Psoas muscle (tissue), 8 donors: Measurements from ENCODE around the gene MGST2. TPM values are rescaled to one million over a fixed set of nuclear protein-coding genes. Genes with fewer than 3 reads are reported as not detected.

Experiments used
- ATAC-seq, 4 donors: fragments of 200-7000 bp; cut with Tn5 transposase; one replicate each; pipeline ENCODE4 v1.9.1; 2020; ENCODE audit warnings: moderate library complexity in 3 of 4, mild to moderate bottlenecking in 2 of 4
- DNase-seq, 2 donors: peaks; one replicate each; pipeline ENCODE4 v3.0.0-alpha.2; 2020
- H3K27ac ChIP-seq: fragments of 200-600 bp; one replicate; pipeline ENCODE4 v1.8.0; 2022
- H3K27me3 ChIP-seq, 3 donors: fragments of 200-600 bp in 1 of 3; one replicate each; pipeline versions ENCODE4 v1.6.1 to v1.8.0; 2013 to 2022; ENCODE audit warnings: low read length in 2 of 3, mild to moderate bottlenecking in 2 of 3, moderate library complexity in 1 of 3; ENCODE audit not compliant: insufficient read depth in 3 of 3
- H3K36me3 ChIP-seq, 2 donors: fragments of 200-600 bp in 1 of 2; one replicate each; pipeline versions ENCODE4 v1.6.1 to v1.8.0; 2013 to 2022; ENCODE audit warnings: low read depth in 1 of 2, mild to moderate bottlenecking in 1 of 2, moderate library complexity in 1 of 2; ENCODE audit not compliant: insufficient read depth in 1 of 2
- H3K4me1 ChIP-seq: fragments of 200-600 bp; one replicate; pipeline ENCODE4 v1.8.0; 2022
- H3K4me3 ChIP-seq: fragments of 200-600 bp; one replicate; pipeline ENCODE4 v1.8.0; 2022; ENCODE audit warnings: mild to moderate bottlenecking
- H3K9me3 ChIP-seq: fragments of 200-600 bp; one replicate; pipeline ENCODE4 v1.8.0; 2022
- CTCF ChIP-seq: fragments of 200-600 bp; IDR thresholded peaks from one replicate; pipeline ENCODE4 v1.8.0; 2022; ENCODE audit warnings: antibody characterized with exemption
- WGBS, 3 donors: extraction: QIAGEN DNeasy Blood & Tissue Kit; methylation state at CpG; one replicate each; pipeline versions ENCODE4 v1.1.6 to v1.1.7; 2013; 5-methylcytosine and 5-hydroxymethylcytosine counted together
- intact Hi-C, 2 donors: fragments of 100-400 bp; cut with DNase I; formaldehyde crosslinking; loops; one replicate each; pipeline versions ENCODE4 v1.11.0 to v1.14.2; 2022
- polyA plus RNA-seq, 3 donors: library from polyadenylated mRNA; stranded (reverse); fragments of 200-250 nt; gene quantifications; one replicate each; pipeline ENCODE4 v1.2.3, GENCODE V29; 2013
- total RNA-seq, 4 donors: library from RNA; stranded (reverse); fragmentation: NEBNext Ultra II Directional in 2 of 4; extraction: Animal tissue kit (Norgen Biotek cat#: 25700) in 2 of 4; gene quantifications; one replicate each; pipeline versions ENCODE4 v1.2.1 to v1.2.4, GENCODE V29; 2021 to 2023
- donor health status: healthy with polysubstance abuse.
- donor health status: DM: no; HTN: no; CAD: no; lungs with moderate emphysema.
- donor health status: Bipolar disorder and iron deficiency.
- donor health status: healthy.
- donor health status: DM: yes; HTN: yes; CAD: no.
- donor health status: DM: no; HTN: no; CAD: no.
- donor health status: DM: no; HTN: no; CAD: no.
- donor health status: DM: yes; HTN: yes; CAD: no.

MGST2 gene
- total and polyA plus RNA-seq, 7 donors = 18.2 to 56.2 (median 46.8) TPM

- Histone ChIP-seq H3K9me3 (no peaks in the 10 kb centered on the region), H3K27ac (no peak overlapping the region), H3K4me1 (peaks cover 12% of the 10 kb centered on the region), H3K36me3 (no peaks in the 10 kb centered on the region), H3K27me3 (no peaks in the 10 kb centered on the region), H3K4me3 (no peak overlapping the region)
- intact Hi-C loops = no loop called here
- DNase-seq = no peak
- peak; percentile 33 for TF ChIP-seq CTCF
- 35 to 38% (median 37%) methylated on average over 3 of the region's 3 CpGs for WGBS, 3 donors
- ATAC-seq = peak; percentile 67 to 75 (median 72)
Measured at GRCh38 chr4:139655116-139655515, 10.5 kb upstream of the MGST2 start.

- no peaks in the 10 kb centered on the region for H3K27me3 ChIP-seq
- no peak overlapping the region for H3K4me3 ChIP-seq
- no peaks in the 10 kb centered on the region for H3K36me3 ChIP-seq
- no peaks in the 10 kb centered on the region for H3K9me3 ChIP-seq
- 31 to 34% (median 32%) methylated on average over 13 of the region's 13 CpGs for WGBS, 3 donors
- intact Hi-C loops = no loop called here
- peak; percentile 76 for TF ChIP-seq CTCF
- H3K27ac ChIP-seq = peak overlapping the region; percentile 19
- H3K4me1 ChIP-seq = peaks cover 16% of the 10 kb centered on the region
- DNase-seq (peak; percentile 41 to 63), ATAC-seq (peak; percentile 62 to 88 (median 82))
Measured at GRCh38 chr4:139656614-139657486, 8.8 kb upstream of the MGST2 start.

- H3K9me3 ChIP-seq = no peaks in the 10 kb centered on the region
- H3K36me3 ChIP-seq = no peaks in the 10 kb centered on the region
- intact Hi-C loops = no loop called here
- H3K4me3 ChIP-seq = no peak overlapping the region
- WGBS, 3 donors = 91 to 96% (median 95%) methylated on average over 4 of the region's 4 CpGs
- no peaks in the 10 kb centered on the region for H3K27me3 ChIP-seq
- DNase-seq = no peak
- ATAC-seq = no peak
- peak overlapping the region; percentile 46 for H3K27ac ChIP-seq
- TF ChIP-seq CTCF = no peak
- peaks cover 16% of the 10 kb centered on the region for H3K4me1 ChIP-seq
Measured at GRCh38 chr4:139658185-139658584, 7.4 kb upstream of the MGST2 start.

- Histone ChIP-seq H3K36me3 (no peaks in the 10 kb centered on the region), H3K9me3 (no peaks in the 10 kb centered on the region), H3K4me3 (no peak overlapping the region), H3K27me3 (no peaks in the 10 kb centered on the region), H3K27ac (peak overlapping the region; percentile 46), H3K4me1 (peaks cover 16% of the 10 kb centered on the region)
- DNase-seq (no peak), ATAC-seq (no peak)
- WGBS, 3 donors = 49 to 70% (median 54%) methylated on average over 2 of the region's 2 CpGs
- intact Hi-C loops = no loop called here
- TF ChIP-seq CTCF = no peak
Measured at GRCh38 chr4:139658586-139659382, 6.8 kb upstream of the MGST2 start.
